ENCODE results near the gene CEP350.

CEP350 gene

DNA sequence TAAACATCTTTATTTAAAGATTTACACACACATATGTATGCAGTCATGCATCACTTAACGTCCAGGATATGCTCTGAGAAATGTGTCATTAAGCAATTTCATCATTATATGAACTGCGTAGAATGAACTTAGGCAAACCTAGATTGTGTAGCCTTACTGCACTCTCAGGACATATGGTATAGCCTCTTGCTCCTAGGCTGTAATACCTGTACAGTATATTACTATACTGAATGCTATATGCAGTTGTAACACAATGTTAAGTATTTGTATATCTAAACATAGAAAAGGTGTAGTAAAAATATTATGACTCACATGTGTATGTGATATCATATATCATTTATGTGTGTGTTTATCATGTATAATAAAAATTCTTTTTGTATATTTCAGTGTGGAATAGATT is 126.9 kb downstream of the CEP350 start:
- CTCF ChIA-PET, result no interaction called here
- POLR2A ChIA-PET, result no interaction called here
- TF ChIP-seq, protein P1, sequence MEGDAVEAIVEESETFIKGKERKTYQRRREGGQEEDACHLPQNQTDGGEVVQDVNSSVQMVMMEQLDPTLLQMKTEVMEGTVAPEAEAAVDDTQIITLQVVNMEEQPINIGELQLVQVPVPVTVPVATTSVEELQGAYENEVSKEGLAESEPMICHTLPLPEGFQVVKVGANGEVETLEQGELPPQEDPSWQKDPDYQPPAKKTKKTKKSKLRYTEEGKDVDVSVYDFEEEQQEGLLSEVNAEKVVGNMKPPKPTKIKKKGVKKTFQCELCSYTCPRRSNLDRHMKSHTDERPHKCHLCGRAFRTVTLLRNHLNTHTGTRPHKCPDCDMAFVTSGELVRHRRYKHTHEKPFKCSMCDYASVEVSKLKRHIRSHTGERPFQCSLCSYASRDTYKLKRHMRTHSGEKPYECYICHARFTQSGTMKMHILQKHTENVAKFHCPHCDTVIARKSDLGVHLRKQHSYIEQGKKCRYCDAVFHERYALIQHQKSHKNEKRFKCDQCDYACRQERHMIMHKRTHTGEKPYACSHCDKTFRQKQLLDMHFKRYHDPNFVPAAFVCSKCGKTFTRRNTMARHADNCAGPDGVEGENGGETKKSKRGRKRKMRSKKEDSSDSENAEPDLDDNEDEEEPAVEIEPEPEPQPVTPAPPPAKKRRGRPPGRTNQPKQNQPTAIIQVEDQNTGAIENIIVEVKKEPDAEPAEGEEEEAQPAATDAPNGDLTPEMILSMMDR (IDR thresholded peaks at IDR 0.05; ENCODE audit: control extremely low read depth, extremely low read depth, low read depth, missing control alignments), result no peak
- no peak for DNase-seq (ENCODE audit: extremely low spot score)

DNA sequence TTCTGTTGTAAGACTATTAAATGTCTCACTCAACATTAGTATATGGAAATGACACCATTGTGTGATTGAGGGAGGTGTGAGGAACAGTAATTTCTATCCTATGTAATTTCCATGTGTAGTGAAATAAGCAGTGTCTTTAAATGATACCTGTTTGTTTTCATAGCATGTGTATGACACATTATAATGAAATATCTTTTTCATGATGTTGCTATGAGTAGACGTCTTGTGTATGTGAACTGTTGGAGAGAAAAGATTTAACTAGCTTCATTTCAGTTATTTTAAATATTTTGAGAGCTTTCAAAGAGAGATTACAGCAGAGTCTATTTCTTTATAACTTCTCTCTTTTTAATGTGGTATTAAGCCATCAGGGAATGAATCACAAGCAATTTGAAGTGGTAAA is 128.6 kb downstream of the CEP350 start:
- TF ChIP-seq, protein P1 (IDR thresholded peaks at IDR 0.05; ENCODE audit: control extremely low read depth, extremely low read depth, low read depth, missing control alignments), result no peak
- DNase-seq (ENCODE audit: extremely low spot score), result no peak
- POLR2A ChIA-PET, result no interaction called here
- CTCF ChIA-PET, result interaction anchor here (2.1 to 3.7 kb wide), 2 partner anchors 8 to 19 kb away, joined by 8 to 15 read pairs; no protein-coding TSS in a partner anchor

DNA sequence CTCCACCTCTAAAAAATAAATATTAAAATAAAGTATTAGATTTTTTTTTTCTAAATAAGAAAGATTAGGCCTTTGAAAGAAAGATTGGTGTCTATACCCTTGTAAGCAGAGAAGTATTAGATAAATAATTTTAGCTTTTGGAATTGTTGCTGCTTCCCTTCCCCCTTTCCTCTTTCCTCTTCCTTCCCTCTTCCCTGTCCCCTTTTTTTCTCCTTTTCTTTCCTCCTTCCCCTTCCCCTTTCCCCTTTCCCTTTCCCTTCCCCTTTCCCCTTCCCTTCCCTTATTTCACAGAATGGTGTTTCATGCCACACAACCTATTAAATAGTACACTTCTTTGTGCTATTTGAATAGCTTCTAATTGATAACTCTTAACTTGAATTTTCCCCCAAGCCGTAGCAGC is 130.3 kb downstream of the CEP350 start:
- DNase-seq (ENCODE audit: extremely low spot score), result no peak
- POLR2A ChIA-PET, result no interaction called here
- TF ChIP-seq, protein P1 (IDR thresholded peaks at IDR 0.05; ENCODE audit: control extremely low read depth, extremely low read depth, low read depth, missing control alignments), result no peak
- CTCF ChIA-PET, result interaction anchor here (0.9 to 3.7 kb wide), 7 partner anchors 10 to 38 kb away, joined by 3 to 15 read pairs (median 3); no protein-coding TSS in a partner anchor

DNA sequence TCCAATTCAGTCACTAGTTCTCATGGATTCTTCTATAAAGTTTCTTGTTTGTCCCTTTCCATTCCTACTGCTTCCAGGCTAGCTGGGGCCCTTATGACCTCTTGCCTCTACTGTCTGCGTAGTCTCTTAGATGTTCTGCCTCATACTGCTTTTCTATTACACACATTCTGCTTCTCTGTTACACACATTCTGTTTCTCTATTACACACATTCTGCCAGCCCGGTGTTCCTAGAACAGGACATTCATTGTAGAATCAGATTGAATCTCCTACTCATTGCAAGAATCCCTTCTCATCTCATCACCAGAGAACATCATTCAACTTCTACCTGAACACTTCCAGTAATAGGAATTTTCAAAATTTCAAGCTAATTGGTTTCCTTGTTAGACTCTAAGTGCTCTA is 130.7 kb downstream of the CEP350 start:
- ChIA-PET POLR2A (no interaction called here), CTCF (interaction anchor here (0.9 to 3.7 kb wide), 6 partner anchors 13 to 37 kb away, joined by 3 to 15 read pairs (median 3); no protein-coding TSS in a partner anchor)
- no peak for DNase-seq (ENCODE audit: extremely low spot score)
- TF ChIP-seq, protein P1 (IDR thresholded peaks at IDR 0.05; ENCODE audit: control extremely low read depth, extremely low read depth, low read depth, missing control alignments), result no peak

DNA sequence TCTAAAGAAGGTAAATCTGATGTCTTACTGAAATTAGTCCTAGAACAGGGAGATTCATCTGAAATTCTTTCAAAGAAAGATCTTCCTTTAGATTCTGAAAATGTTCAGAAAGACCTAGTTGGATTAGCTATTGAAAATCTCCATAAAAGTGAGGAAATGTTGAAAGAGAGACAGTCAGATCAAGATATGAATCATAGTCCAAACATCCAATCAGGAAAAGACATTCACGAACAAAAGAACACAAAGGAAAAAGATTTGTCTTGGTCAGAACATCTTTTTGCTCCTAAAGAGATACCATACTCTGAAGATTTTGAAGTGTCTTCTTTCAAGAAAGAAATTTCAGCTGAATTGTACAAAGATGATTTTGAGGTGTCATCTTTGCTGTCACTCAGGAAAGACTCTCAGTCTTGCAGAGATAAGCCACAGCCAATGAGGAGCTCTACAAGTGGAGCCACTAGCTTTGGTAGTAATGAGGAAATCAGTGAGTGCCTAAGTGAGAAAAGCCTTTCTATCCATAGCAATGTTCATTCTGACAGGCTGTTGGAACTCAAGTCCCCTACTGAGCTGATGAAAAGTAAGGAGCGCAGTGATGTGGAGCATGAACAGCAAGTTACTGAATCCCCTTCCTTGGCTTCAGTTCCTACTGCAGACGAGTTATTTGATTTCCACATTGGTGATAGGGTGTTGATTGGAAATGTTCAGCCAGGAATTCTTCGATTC is 138.5 kb downstream of the CEP350 start:
- ChIA-PET POLR2A (no interaction called here), CTCF (interaction anchor here (1.2 kb wide), 1 partner anchor 51 kb away, joined by 3 read pairs; no protein-coding TSS in a partner anchor)
- DNase-seq (ENCODE audit: extremely low spot score), result no peak

DNA sequence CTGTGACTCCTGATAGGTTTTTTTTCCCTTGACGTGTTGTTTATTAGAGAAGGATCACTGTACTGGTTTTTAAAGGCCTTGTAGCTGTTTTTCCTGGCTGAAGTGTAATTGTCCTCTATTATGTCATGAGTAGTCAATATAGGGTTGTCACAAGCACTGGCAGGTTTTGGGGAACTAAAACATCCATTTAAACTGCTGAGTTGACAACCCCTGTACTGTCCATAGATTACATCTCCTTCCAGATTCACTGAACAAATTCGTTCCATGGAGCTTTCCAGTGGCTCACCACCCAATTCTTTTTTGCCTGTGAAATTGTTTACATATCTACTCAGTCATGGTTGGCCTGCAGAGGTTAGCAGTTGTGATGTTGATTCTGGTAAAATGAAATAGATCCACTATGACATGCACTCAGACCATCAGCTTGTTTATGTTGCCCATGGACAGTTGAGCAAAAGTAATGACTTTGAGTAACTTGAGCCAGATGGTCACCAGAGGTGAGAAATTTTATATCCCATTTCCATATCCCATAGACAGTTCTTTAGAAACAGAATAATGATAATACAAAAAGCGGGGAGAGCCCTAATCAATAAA is 140.2 kb downstream of the CEP350 start:
- no peak for DNase-seq (ENCODE audit: extremely low spot score)
- ChIA-PET CTCF (interaction anchor here (1.1 to 1.4 kb wide), 3 partner anchors 12 to 227 kb away, joined by 3 read pairs; no protein-coding TSS in a partner anchor), POLR2A (no interaction called here)
- TF ChIP-seq, protein P1 (IDR thresholded peaks at IDR 0.05; ENCODE audit: control extremely low read depth, extremely low read depth, low read depth, missing control alignments), result no peak

More for the DNA sequence above, 138.5 kb downstream of the CEP350 start:
- TF ChIP-seq, protein P1 (IDR thresholded peaks at IDR 0.05; ENCODE audit: control extremely low read depth, extremely low read depth, low read depth, missing control alignments), result no peak

Data from GM10248 (cell line).